CD4-positive, alpha-beta T cell treated with Interleukin-21 for 1 hour (primary cell): ENCODE data around the gene ABAT.
"Not testable (repeated sequence)": the region's sequence is repeated elsewhere in the genome, so short reads cannot be mapped to it uniquely, and the experiment has no call there.

Source experiments
- DNase-seq: peaks from one replicate; pipeline ENCODE4 v3.0.0-alpha.2; 2020

Gene ABAT

GRCh38 chr16:8718851-8719680, 44.6 kb downstream of the ABAT start:
- DNase-seq = no peak

GRCh38 chr16:8720080-8720966, 45.9 kb downstream of the ABAT start:
- DNase-seq = no peak

- no peak for DNase-seq
These were observed 46.5 kb downstream of the ABAT start for GRCh38 chr16:8720967-8721308.

GRCh38 chr16:8721336-8722024, 47.1 kb downstream of the ABAT start:
- DNase-seq = no peak

- no peak for DNase-seq
These were observed 47.6 kb downstream of the ABAT start for GRCh38 chr16:8722025-8722348.

GRCh38 chr16:8725513-8726178, 51.2 kb downstream of the ABAT start:
- DNase-seq = no peak

- DNase-seq = no peak
These were observed 52.9 kb downstream of the ABAT start for GRCh38 chr16:8727131-8727806.

- no peak for DNase-seq
These were observed 53.6 kb downstream of the ABAT start for GRCh38 chr16:8727857-8728618.

- peak; percentile 1 for DNase-seq
These were observed 55.4 kb downstream of the ABAT start for GRCh38 chr16:8729779-8730334.

- no peak for DNase-seq
These were observed 56.0 kb downstream of the ABAT start for GRCh38 chr16:8730335-8730915.

- no peak for DNase-seq
These were observed 59.6 kb downstream of the ABAT start for GRCh38 chr16:8733849-8734540.

GRCh38 chr16:8735574-8735973, 61.2 kb downstream of the ABAT start:
- no peak for DNase-seq

GRCh38 chr16:8736123-8736668, 61.8 kb downstream of the ABAT start:
- no peak for DNase-seq

GRCh38 chr16:8739151-8739550, 64.7 kb downstream of the ABAT start:
- DNase-seq = no peak

- no peak for DNase-seq
These were observed 65.7 kb downstream of the ABAT start for GRCh38 chr16:8739989-8740704.

GRCh38 chr16:8740775-8741355, 66.4 kb downstream of the ABAT start:
- DNase-seq = no peak

GRCh38 chr16:8741636-8742035, 67.2 kb downstream of the ABAT start:
- no peak for DNase-seq

- no peak for DNase-seq
These were observed 67.7 kb downstream of the ABAT start for GRCh38 chr16:8742068-8742467.

- DNase-seq = not testable (repeated sequence)
These were observed 74.5 kb downstream of the ABAT start for GRCh38 chr16:8748944-8749343.
